SK-N-SH (cell line): ENCODE data around the gene SCEL.

ENCODE experiments used
- CTCF ChIP-seq: fragments of 200-600 bp; sonication (generic); IDR thresholded peaks from 2 replicates; pipeline ENCODE4 v1.6.1; 2017; ENCODE audit warnings: antibody characterized with exemption, mild to moderate bottlenecking, moderate library complexity
- EZH2phosphoT487 ChIP-seq: fragments of 200-600 bp; sonication (generic); IDR thresholded peaks from 2 replicates; pipeline ENCODE4 v1.6.1; 2017; ENCODE audit warnings: low read depth, mixed run types, mild to moderate bottlenecking, antibody characterized with exemption, moderate library complexity, borderline replicate concordance
- FOXM1 ChIP-seq: IDR thresholded peaks from 2 replicates; pipeline ENCODE4 v1.4.0; 2012; ENCODE audit warnings: low read depth, mild to moderate bottlenecking
- MAX ChIP-seq: IDR thresholded peaks from 2 replicates; pipeline ENCODE4 v1.4.0; 2012; ENCODE audit warnings: low read depth
- POLR2AphosphoS5 ChIP-seq: IDR thresholded peaks from 2 replicates; pipeline ENCODE4 v1.6.1; 2012; ENCODE audit warnings: low read depth, low read length
- RAD21 ChIP-seq: IDR thresholded peaks from 2 replicates; pipeline ENCODE4 v1.6.1; 2012; ENCODE audit warnings: mild to moderate bottlenecking, low read length
- RCOR1 ChIP-seq: fragments of 150-350 bp; IDR thresholded peaks from 2 replicates; pipeline ENCODE4 v1.6.1; 2017; ENCODE audit warnings: antibody characterized with exemption, low read length
- REST ChIP-seq: IDR thresholded peaks from 2 replicates; pipeline ENCODE4 v1.6.1; 2012; ENCODE audit warnings: mild to moderate bottlenecking, low read depth, low read length, moderate library complexity
- SIN3A ChIP-seq: IDR thresholded peaks from 2 replicates; pipeline ENCODE4 v1.6.1; 2012; ENCODE audit warnings: low read depth, mild to moderate bottlenecking, low read length, moderate library complexity, borderline replicate concordance
- ZBTB33 ChIP-seq: IDR thresholded peaks from 2 replicates; pipeline ENCODE4 v1.4.0; 2012; ENCODE audit warnings: low read depth, borderline replicate concordance

- TF ChIP-seq SIN3A (no peak), CTCF (no peak), RAD21 (no peak), POLR2AphosphoS5 (no peak), EZH2phosphoT487 (no peak), FOXM1 (no peak), MAX (no peak), REST (no peak), ZBTB33 (no peak), RCOR1 (no peak)
These were observed 13.1 kb upstream of the SCEL start for GRCh38 chr13:77522444-77522843.
